ENCODE data around the gene ADNP. TPM values are rescaled to one million over a fixed set of nuclear protein-coding genes. Genes with fewer than 3 reads are reported as not detected.

ADNP gene
- polyA plus RNA-seq, 2 donors, result 18.3 to 33.5 TPM

DNA sequence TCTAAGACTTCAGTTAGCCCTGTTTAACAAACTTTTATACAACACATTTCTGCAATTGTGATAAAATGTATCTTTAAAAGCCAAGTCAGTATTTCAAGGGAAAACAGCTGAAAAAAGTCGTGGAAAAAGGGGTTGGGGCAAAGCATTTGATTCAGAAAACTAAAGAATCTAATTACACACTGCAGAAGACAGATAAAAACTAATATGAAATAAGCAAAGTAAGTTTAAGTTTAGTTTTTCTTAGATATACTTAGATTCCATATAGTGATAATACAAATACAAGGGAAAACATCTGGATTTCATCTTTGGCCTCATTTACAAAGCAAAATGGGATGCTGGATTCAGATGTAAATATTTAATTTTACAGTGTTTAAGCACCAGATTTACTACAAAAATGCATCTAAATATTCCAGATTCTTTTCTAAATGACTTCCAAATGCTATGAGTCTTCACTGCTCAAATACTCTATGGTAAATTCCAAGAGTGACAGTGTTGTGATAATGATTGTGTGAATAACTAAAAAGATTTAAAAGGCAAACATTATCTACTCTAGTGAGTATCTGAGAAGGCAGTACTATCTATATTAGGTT is 1.5 kb upstream of the ADNP start:
- Histone ChIP-seq H3K27ac (ENCODE audit: low read depth in 2 of 2, low read length in 1 of 2) (no peak overlapping the region), H3K4me3 (ENCODE audit: low read depth in 1 of 2, low read length in 2 of 2) (no peak overlapping the region), H3K9me3 (ENCODE audit: control insufficient read depth in 2 of 2, insufficient read depth in 1 of 2, low read depth in 1 of 2, low read length in 1 of 2) (no peaks in the 10 kb centered on the region), H3K4me1 (ENCODE audit: control insufficient read depth in 2 of 2, insufficient read depth in 2 of 2, low read length in 1 of 2) (peaks cover 0 to 3% of the 10 kb centered on the region in 2 donors), H3K27me3 (ENCODE audit: control insufficient read depth in 1 of 2, insufficient read depth in 2 of 2, low read length in 2 of 2) (no peaks in the 10 kb centered on the region), H3K36me3 (ENCODE audit: control insufficient read depth in 2 of 2, insufficient read depth in 2 of 2, low read length in 1 of 2) (no peaks in the 10 kb centered on the region)
- WGBS, 2 donors, result 46 to 56% methylated on average over 1 of the region's 1 CpG

DNA sequence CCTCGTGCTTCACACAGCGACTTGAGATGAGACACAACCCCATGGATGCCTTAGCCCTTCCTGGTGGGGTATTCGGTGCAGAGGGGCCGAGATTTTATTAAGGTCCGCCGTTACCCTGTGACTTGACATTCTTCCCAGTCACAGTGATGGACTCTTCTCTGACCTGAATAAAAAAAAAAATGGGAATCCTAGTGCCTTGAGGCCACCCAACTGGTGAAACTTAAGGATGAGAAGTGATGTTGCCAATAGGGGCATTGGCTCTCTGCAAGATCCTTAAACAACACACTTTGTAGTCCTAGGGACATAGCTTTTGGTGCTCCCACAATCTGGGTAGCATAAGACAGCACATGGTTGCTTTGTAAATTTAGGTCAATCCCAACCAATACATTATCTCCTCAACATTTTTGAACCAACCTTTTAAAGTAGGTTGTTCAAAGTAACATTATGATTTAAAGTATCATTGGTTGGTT is 814 bp upstream of the ADNP start:
- Histone ChIP-seq H3K27me3 (ENCODE audit: control insufficient read depth in 1 of 2, insufficient read depth in 2 of 2, low read length in 2 of 2) (no peaks in the 10 kb centered on the region), H3K9me3 (ENCODE audit: control insufficient read depth in 2 of 2, insufficient read depth in 1 of 2, low read depth in 1 of 2, low read length in 1 of 2) (no peaks in the 10 kb centered on the region), H3K4me1 (ENCODE audit: control insufficient read depth in 2 of 2, insufficient read depth in 2 of 2, low read length in 1 of 2) (peaks cover 0 to 3% of the 10 kb centered on the region in 2 donors), H3K27ac (ENCODE audit: low read depth in 2 of 2, low read length in 1 of 2) (peak overlapping the region; percentile 99 to 100), H3K4me3 (ENCODE audit: low read depth in 1 of 2, low read length in 2 of 2) (peak overlapping the region; percentile 87 to 100), H3K36me3 (ENCODE audit: control insufficient read depth in 2 of 2, insufficient read depth in 2 of 2, low read length in 1 of 2) (no peaks in the 10 kb centered on the region)
- 39 to 57% methylated on average over 6 of the region's 6 CpGs for WGBS, 2 donors

DNA sequence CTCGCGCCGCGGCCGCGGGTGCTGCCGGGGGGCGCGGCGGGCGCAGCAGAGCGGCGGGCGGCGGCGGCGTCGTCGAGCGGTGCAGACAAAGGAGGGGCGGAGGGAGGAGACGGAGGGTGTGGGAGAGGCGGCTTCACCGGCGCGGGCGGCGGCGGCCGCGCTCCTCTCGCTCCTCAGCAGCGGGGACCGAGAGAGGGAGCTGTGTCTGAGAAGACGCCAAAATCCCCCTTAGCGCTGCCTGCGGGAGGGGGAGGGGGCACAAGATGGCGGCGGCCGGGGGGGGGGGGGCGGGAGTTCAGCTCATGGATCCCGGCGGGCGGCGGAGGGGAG is 296 bp downstream of the ADNP start:
- Histone ChIP-seq H3K36me3 (ENCODE audit: control insufficient read depth in 2 of 2, insufficient read depth in 2 of 2, low read length in 1 of 2) (no peaks in the 10 kb centered on the region), H3K4me3 (ENCODE audit: low read depth in 1 of 2, low read length in 2 of 2) (peak overlapping the region; percentile 87 to 100), H3K27ac (ENCODE audit: low read depth in 2 of 2, low read length in 1 of 2) (peak overlapping the region; percentile 99 to 100), H3K4me1 (ENCODE audit: control insufficient read depth in 2 of 2, insufficient read depth in 2 of 2, low read length in 1 of 2) (peaks cover 0 to 3% of the 10 kb centered on the region in 2 donors), H3K27me3 (ENCODE audit: control insufficient read depth in 1 of 2, insufficient read depth in 2 of 2, low read length in 2 of 2) (no peaks in the 10 kb centered on the region), H3K9me3 (ENCODE audit: control insufficient read depth in 2 of 2, insufficient read depth in 1 of 2, low read depth in 1 of 2, low read length in 1 of 2) (no peaks in the 10 kb centered on the region)
- 2% methylated on average over 43 of the region's 45 CpGs; no CpG with 5 or more reads in 1 of the 2 donors for WGBS, 2 donors

DNA sequence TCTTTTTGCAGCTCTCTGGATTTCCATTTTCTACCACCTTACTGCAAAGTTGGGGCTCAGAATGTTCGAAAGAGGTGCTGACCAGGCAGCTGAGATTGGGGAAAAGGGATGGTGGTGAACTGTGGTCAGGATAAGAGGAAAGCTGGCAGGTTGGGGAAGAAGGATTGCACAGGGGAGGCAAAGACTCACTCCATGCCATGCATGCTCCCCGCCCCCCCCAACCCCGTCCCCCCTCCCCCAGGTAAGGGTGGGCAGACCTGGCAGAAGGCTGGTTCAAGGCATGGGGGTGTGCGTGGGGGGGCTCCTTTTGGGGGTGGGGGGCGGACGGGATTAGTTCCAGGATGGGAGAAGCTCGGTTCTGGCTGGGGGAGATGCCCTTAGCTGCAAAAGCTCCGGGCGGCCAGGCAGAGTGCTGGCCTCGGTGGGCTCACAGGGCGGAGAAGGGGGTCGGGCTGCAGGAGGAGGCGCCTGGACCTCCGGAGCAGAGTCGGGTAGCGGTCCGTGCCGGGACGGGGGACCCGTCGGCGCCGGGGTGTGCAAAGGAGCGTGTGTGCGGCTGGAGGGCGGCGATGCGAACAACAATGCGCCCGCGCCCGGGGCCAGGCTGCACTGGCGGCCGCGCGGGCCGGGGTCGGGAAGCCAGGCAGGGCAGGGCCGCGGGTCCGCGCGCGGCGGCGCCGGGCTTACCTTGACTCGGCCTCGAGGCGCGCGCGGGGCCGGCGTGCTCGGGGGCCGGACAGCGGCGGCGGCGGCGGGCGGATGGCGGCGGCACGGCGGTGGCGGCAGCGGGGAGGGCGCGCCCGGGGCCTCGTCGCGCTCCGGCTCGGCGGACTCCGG is 880 bp downstream of the ADNP start:
- peaks cover 0 to 3% of the 10 kb centered on the region in 2 donors for H3K4me1 ChIP-seq (ENCODE audit: control insufficient read depth in 2 of 2, insufficient read depth in 2 of 2, low read length in 1 of 2)
- 1% methylated on average over 62 to 79 of the region's 79 CpGs for WGBS, 2 donors
- H3K9me3 ChIP-seq (ENCODE audit: control insufficient read depth in 2 of 2, insufficient read depth in 1 of 2, low read depth in 1 of 2, low read length in 1 of 2), result no peaks in the 10 kb centered on the region

DNA sequence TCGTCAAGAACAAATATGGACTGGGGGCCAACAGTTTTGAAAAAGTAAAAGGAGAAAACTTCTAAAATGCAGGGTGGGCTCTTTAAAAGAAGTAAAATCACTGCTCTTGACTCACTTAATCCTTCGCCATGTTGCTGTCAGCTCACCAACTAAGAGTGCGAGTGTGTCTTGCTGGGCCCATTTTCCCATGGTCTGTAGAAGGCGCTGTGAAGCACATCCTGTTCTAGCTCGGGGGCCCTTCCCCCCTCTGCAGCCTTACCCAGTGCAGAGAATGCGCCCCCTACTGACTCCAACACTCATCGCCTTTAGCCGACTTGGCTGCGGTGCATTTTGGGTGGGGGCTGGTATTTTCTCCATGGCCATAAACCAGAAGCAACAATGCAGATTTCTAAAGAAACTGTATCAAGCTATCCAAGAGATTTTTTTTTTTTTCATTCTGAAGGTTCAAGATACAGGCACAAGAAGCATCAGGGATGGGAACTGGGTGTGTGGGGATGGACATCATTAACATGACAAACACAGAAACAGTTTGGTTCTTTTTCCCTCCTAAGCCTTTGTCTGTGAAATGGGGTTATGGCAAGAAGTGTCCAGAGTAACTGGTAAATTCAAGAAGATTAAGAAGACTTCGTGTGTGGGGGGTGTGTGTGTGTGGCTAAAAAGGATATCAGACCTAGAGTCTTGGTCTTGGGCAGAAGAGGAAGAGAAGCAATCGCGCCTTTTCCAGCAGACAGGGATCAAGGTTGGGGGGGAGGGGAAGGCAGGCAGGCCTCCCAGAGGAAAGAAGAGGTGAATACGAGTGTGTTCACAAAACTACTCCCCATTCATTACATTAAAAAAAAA is 1.7 kb downstream of the ADNP start:
- Histone ChIP-seq H3K4me3 (ENCODE audit: low read depth in 1 of 2, low read length in 2 of 2) (peak overlapping the region; percentile 57 to 87), H3K9me3 (ENCODE audit: control insufficient read depth in 2 of 2, insufficient read depth in 1 of 2, low read depth in 1 of 2, low read length in 1 of 2) (no peaks in the 10 kb centered on the region), H3K27ac (ENCODE audit: low read depth in 2 of 2, low read length in 1 of 2) (peak overlapping the region; percentile 76 to 99), H3K36me3 (ENCODE audit: control insufficient read depth in 2 of 2, insufficient read depth in 2 of 2, low read length in 1 of 2) (no peaks in the 10 kb centered on the region), H3K27me3 (ENCODE audit: control insufficient read depth in 1 of 2, insufficient read depth in 2 of 2, low read length in 2 of 2) (no peaks in the 10 kb centered on the region), H3K4me1 (ENCODE audit: control insufficient read depth in 2 of 2, insufficient read depth in 2 of 2, low read length in 1 of 2) (peaks cover 0 to 3% of the 10 kb centered on the region in 2 donors)
- WGBS, 2 donors, result 9% methylated on average over 13 of the region's 13 CpGs

More for the DNA sequence above, 880 bp downstream of the ADNP start:
- peak overlapping the region; percentile 99 to 100 for H3K27ac ChIP-seq (ENCODE audit: low read depth in 2 of 2, low read length in 1 of 2)
- peak overlapping the region; percentile 87 to 100 for H3K4me3 ChIP-seq (ENCODE audit: low read depth in 1 of 2, low read length in 2 of 2)
- H3K36me3 ChIP-seq (ENCODE audit: control insufficient read depth in 2 of 2, insufficient read depth in 2 of 2, low read length in 1 of 2), result no peaks in the 10 kb centered on the region
- H3K27me3 ChIP-seq (ENCODE audit: control insufficient read depth in 1 of 2, insufficient read depth in 2 of 2, low read length in 2 of 2), result no peaks in the 10 kb centered on the region

DNA sequence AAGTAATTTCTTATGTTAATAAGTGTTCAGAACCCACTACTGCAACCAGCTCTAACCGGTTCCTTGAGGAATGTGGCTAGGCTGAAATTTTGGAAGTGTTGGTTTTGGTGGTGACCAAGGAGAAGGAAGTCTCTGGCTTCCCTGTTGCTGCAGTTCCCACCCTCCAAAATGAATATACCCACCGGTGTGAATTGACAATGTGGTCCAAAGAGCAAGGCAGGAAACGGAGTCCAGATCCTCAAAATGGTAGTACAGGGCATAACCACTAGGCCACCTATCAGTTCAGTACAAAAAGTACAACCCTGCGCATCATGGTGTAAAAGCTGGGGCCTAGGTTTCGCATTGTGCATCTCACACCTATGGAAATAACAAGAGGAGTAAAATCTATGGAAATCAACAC is 2.8 kb downstream of the ADNP start:
- H3K4me3 ChIP-seq (ENCODE audit: low read depth in 1 of 2, low read length in 2 of 2), result peak overlapping the region in 1 of 2 donors; percentile 87

DNA sequence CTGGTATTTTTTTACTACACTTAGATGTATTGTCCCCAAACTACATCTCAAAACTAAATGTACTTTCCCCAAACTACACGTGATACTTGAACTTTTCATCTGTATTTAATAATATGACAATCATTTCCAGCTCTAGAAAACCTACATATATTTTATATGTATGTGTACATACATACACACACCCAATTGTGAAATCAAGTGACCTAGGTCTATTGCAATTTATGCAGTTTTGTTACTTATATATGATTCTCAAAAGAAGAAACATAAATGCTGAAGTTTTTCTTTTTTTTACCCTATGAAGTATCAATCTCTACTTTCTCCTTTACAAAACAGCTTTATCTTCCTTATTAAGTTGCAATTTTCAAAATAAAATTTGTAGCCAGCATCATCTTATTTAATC is 4.7 kb downstream of the ADNP start:
- H3K4me3 ChIP-seq (ENCODE audit: low read depth in 1 of 2, low read length in 2 of 2), result no peak overlapping the region
- peaks cover 0 to 3% of the 10 kb centered on the region in 2 donors for H3K36me3 ChIP-seq (ENCODE audit: control insufficient read depth in 2 of 2, insufficient read depth in 2 of 2, low read length in 1 of 2)
- no peak overlapping the region for H3K27ac ChIP-seq (ENCODE audit: low read depth in 2 of 2, low read length in 1 of 2)
- no peaks in the 10 kb centered on the region for H3K27me3 ChIP-seq (ENCODE audit: control insufficient read depth in 1 of 2, insufficient read depth in 2 of 2, low read length in 2 of 2)
- 21 to 36% methylated on average over 1 of the region's 1 CpG for WGBS, 2 donors
- H3K9me3 ChIP-seq (ENCODE audit: control insufficient read depth in 2 of 2, insufficient read depth in 1 of 2, low read depth in 1 of 2, low read length in 1 of 2), result no peaks in the 10 kb centered on the region
- H3K4me1 ChIP-seq (ENCODE audit: control insufficient read depth in 2 of 2, insufficient read depth in 2 of 2, low read length in 1 of 2), result peaks cover 0 to 6% of the 10 kb centered on the region in 2 donors

More for the DNA sequence above, 2.8 kb downstream of the ADNP start:
- H3K27ac ChIP-seq (ENCODE audit: low read depth in 2 of 2, low read length in 1 of 2), result peak overlapping the region; percentile 5 to 32
- H3K27me3 ChIP-seq (ENCODE audit: control insufficient read depth in 1 of 2, insufficient read depth in 2 of 2, low read length in 2 of 2), result no peaks in the 10 kb centered on the region
- no peaks in the 10 kb centered on the region for H3K9me3 ChIP-seq (ENCODE audit: control insufficient read depth in 2 of 2, insufficient read depth in 1 of 2, low read depth in 1 of 2, low read length in 1 of 2)
- 61 to 63% methylated on average over 5 of the region's 5 CpGs for WGBS, 2 donors
- H3K4me1 ChIP-seq (ENCODE audit: control insufficient read depth in 2 of 2, insufficient read depth in 2 of 2, low read length in 1 of 2), result peaks cover 0 to 3% of the 10 kb centered on the region in 2 donors
- peaks cover 0 to 3% of the 10 kb centered on the region in 2 donors for H3K36me3 ChIP-seq (ENCODE audit: control insufficient read depth in 2 of 2, insufficient read depth in 2 of 2, low read length in 1 of 2)

DNA sequence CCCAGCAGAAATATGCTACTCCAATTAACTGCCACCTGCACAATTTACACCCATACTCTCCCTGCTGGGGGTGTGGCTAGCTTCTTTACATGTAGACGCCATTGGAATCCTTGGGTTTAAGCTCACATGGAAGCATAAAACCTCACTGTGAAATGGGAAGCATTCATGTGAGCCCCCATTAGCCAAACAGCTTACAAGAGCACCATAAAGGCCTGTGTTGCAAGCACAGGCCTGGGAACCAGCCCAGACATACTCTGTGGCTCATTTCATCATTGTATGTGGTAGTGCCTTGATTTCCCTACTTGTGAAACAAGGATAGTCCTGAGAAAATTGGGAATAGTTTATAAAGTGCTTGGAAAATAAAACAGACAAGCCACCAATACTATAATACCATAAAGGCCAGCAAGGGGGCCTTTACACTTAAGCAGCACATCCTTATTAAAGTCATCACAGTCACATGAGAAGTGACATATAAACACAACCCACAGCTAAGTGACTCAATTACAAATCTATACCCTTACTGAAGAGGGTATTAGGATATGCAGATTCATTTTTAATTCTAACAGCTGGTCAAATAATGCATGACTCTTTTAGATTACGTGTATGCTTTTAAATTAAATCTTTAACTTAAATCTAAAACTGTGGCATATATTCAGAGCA is 6.8 kb downstream of the ADNP start:
- H3K9me3 ChIP-seq (ENCODE audit: control insufficient read depth in 2 of 2, insufficient read depth in 1 of 2, low read depth in 1 of 2, low read length in 1 of 2), result no peaks in the 10 kb centered on the region
- 49 to 51% methylated on average over 2 of the region's 2 CpGs for WGBS, 2 donors

More for the DNA sequence above, 6.8 kb downstream of the ADNP start:
- Histone ChIP-seq H3K27me3 (ENCODE audit: control insufficient read depth in 1 of 2, insufficient read depth in 2 of 2, low read length in 2 of 2) (no peaks in the 10 kb centered on the region), H3K4me1 (ENCODE audit: control insufficient read depth in 2 of 2, insufficient read depth in 2 of 2, low read length in 1 of 2) (peaks cover 5 to 10% of the 10 kb centered on the region in 2 donors), H3K4me3 (ENCODE audit: low read depth in 1 of 2, low read length in 2 of 2) (no peak overlapping the region), H3K36me3 (ENCODE audit: control insufficient read depth in 2 of 2, insufficient read depth in 2 of 2, low read length in 1 of 2) (peaks cover 0 to 3% of the 10 kb centered on the region in 2 donors), H3K27ac (ENCODE audit: low read depth in 2 of 2, low read length in 1 of 2) (no peak overlapping the region)
